PC-3 (cell line): ENCODE measurements around the gene C17orf100. TPM values are rescaled to one million over a fixed set of nuclear protein-coding genes. Genes with fewer than 3 reads are reported as not detected.
"Not testable (repeated sequence)": the region's sequence is repeated elsewhere in the genome, so short reads cannot be mapped to it uniquely, and the experiment has no call there.

Experiments used
- ATAC-seq: fragments of 200-7000 bp; cut with Tn5 transposase; 2 replicates; pipeline ENCODE4 v1.9.1; 2020; ENCODE audit warnings: mild to moderate bottlenecking, moderate library complexity
- BruUV-seq: library from RNA; stranded (reverse); fragments of 400-500 nt; replicated peaks from 2 replicates; lab custom pipeline; 2021; lab: Mats Ljungman, UMichigan
- CTCF ChIA-PET: fragments of 300-600 bp; sonication (Branson Sonifier 250); formaldehyde crosslinking; loops from one replicate; lab custom pipeline; 2022; ENCODE audit warnings: antibody characterized with exemption; lab: Charles Lee
- POLR2A ChIA-PET: fragments of 300-600 bp; sonication (Branson Sonifier 250); formaldehyde crosslinking; loops from one replicate; lab custom pipeline; 2022; ENCODE audit warnings: antibody characterized with exemption; ENCODE audit not compliant: unreplicated experiment; lab: Charles Lee
- DNase-seq: peaks from one replicate; pipeline ENCODE4 v3.0.0-alpha.2; 2015
- H2AFZ ChIP-seq: fragments of 300-600 bp; sonication (generic); 2 replicates; pipeline ENCODE4 v1.6.0; 2016; ENCODE audit warnings: antibody characterized with exemption, low read length
- H3F3A ChIP-seq: fragments of 300-600 bp; sonication (generic); one replicate; pipeline ENCODE4 v1.6.0; 2017; ENCODE audit warnings: antibody characterized with exemption, low read length, control low read depth, mild to moderate bottlenecking; ENCODE audit not compliant: unreplicated experiment
- H3K27ac ChIP-seq: fragments of 300-600 bp; sonication (generic); 2 replicates; pipeline ENCODE4 v1.5.1; 2016; ENCODE audit warnings: mild to moderate bottlenecking, low read length
- H3K27me3 ChIP-seq: fragments of 300-600 bp; sonication (generic); 2 replicates; pipeline ENCODE4 v1.6.1; 2016; ENCODE audit warnings: low read length, mixed read lengths
- H3K36me3 ChIP-seq: fragments of 300-600 bp; sonication (generic); 2 replicates; pipeline ENCODE4 v1.6.1; 2016; ENCODE audit warnings: low read depth, mixed run types, low read length, mixed read lengths
- H3K4me1 ChIP-seq: fragments of 300-600 bp; sonication (generic); 2 replicates; pipeline ENCODE4 v1.5.1; 2016; ENCODE audit warnings: low read length; ENCODE audit not compliant: insufficient read depth
- H3K4me2 ChIP-seq: fragments of 300-600 bp; sonication (generic); 2 replicates; pipeline ENCODE4 v1.6.0; 2016; ENCODE audit warnings: low read length
- H3K4me3 ChIP-seq: fragments of 300-600 bp; sonication (generic); 2 replicates; pipeline ENCODE4 v1.5.1; 2016; ENCODE audit warnings: mild to moderate bottlenecking, low read length, mixed read lengths
- H3K79me2 ChIP-seq: fragments of 300-600 bp; sonication (generic); 2 replicates; pipeline ENCODE4 v1.6.1; 2017; ENCODE audit warnings: low read length, mixed read lengths
- H3K9ac ChIP-seq: fragments of 300-600 bp; sonication (generic); 2 replicates; pipeline ENCODE4 v1.6.0; 2016; ENCODE audit warnings: mild to moderate bottlenecking, low read length
- H3K9me2 ChIP-seq: fragments of 300-600 bp; sonication (generic); replicated peaks from 2 replicates; pipeline ENCODE4 v1.6.1; 2016; ENCODE audit warnings: mixed run types, low read length, mixed read lengths
- H3K9me3 ChIP-seq: fragments of 300-600 bp; sonication (generic); 2 replicates; pipeline ENCODE4 v1.6.1; 2016; ENCODE audit warnings: low read length, mixed read lengths
- H4K20me1 ChIP-seq: fragments of 300-600 bp; sonication (generic); 2 replicates; pipeline ENCODE4 v1.6.1; 2016; ENCODE audit warnings: low read length, mixed read lengths
- EZH2 ChIP-seq: fragments of 300-600 bp; sonication (generic); IDR thresholded peaks from one replicate; pipeline ENCODE4 v1.6.1; 2017; ENCODE audit warnings: antibody characterized with exemption, mild to moderate bottlenecking, low read length; ENCODE audit not compliant: unreplicated experiment
- EZH2phosphoT487 ChIP-seq: fragments of 300-600 bp; sonication (generic); IDR thresholded peaks from 2 replicates; pipeline ENCODE4 v1.6.1; 2018; ENCODE audit warnings: mild to moderate bottlenecking, antibody characterized with exemption, low read length, borderline replicate concordance
- intact Hi-C: fragments of 100-400 bp; cut with micrococcal nuclease; formaldehyde crosslinking; loops from 2 replicates; pipeline ENCODE4 v1.9.0; 2023
- total RNA-seq: library from RNA; depleted of rRNA; stranded (reverse); fragments of >200 nt; gene quantifications from 2 replicates; pipeline ENCODE4 v1.2.3, GENCODE V29; 2014
- TF ChIP-seq, protein P1 (sequence below): fragments of 300-600 bp; sonication (generic); conservative IDR thresholded peaks from 2 replicates; pipeline ENCODE4 v1.5.1; 2017; ENCODE audit warnings: antibody characterized with exemption, low read depth, mild to moderate bottlenecking, low read length

The C17orf100 gene
- total RNA-seq, 1 experiment from 2014 or later, result 0.15 TPM

DNA sequence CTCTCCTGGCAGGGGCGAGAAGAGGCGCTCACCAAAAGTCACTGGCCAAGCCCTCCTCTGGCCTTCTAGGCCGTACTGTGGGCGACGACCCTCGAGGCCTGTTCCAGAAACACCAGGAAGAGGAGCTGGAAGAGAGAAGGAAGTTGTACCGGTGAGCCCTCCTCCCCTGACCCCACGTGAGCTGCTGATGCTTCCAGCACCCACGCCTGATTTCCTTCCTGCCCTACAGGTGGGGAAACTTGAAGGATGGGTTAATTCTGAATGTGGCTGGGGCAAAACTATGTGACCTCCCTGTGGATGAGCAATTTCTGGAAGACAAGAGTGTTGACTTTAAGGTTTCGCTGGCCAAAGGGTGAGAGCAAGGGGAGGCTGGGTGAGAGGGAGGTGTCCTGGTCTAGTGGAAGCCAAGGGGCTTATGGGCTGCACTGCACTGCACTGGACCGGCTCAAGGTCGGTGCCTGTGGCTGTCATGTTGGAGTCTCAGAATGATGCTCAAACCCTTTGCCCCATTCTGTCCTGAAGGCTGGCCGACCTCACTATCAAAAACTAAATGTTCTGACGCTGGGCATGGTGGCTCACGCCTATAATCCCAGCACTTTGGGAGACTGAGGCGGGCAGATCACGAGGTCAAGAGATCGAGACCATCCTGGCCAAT lies 6.2 kb downstream of the C17orf100 start:
- Histone ChIP-seq H3K4me2 (no peak overlapping the region), H3K9ac (no peak overlapping the region), H3K9me3 (no peaks in the 10 kb centered on the region), H3K79me2 (peaks cover 9% of the 10 kb centered on the region), H3K4me1 (peaks cover 10% of the 10 kb centered on the region; the same call in 1 of the 2 replicates), H3K27ac (no peak overlapping the region), H4K20me1 (no peaks in the 10 kb centered on the region), H2AFZ (no peak overlapping the region), H3K9me2 (no peaks in the 10 kb centered on the region), H3K36me3 (no peaks in the 10 kb centered on the region), H3K27me3 (no peaks in the 10 kb centered on the region), H3K4me3 (no peak overlapping the region), H3F3A (no peaks in the 10 kb centered on the region)
- POLR2A ChIA-PET, result no interaction called here
- no peak for DNase-seq
- no TSS peak for BruUV-seq
- ATAC-seq, result no peak
- CTCF ChIA-PET, result no interaction called here
- intact Hi-C loops, result no loop called here
- TF ChIP-seq EZH2, result no peak
- TF ChIP-seq EZH2phosphoT487, result no peak
- TF ChIP-seq, protein P1, sequence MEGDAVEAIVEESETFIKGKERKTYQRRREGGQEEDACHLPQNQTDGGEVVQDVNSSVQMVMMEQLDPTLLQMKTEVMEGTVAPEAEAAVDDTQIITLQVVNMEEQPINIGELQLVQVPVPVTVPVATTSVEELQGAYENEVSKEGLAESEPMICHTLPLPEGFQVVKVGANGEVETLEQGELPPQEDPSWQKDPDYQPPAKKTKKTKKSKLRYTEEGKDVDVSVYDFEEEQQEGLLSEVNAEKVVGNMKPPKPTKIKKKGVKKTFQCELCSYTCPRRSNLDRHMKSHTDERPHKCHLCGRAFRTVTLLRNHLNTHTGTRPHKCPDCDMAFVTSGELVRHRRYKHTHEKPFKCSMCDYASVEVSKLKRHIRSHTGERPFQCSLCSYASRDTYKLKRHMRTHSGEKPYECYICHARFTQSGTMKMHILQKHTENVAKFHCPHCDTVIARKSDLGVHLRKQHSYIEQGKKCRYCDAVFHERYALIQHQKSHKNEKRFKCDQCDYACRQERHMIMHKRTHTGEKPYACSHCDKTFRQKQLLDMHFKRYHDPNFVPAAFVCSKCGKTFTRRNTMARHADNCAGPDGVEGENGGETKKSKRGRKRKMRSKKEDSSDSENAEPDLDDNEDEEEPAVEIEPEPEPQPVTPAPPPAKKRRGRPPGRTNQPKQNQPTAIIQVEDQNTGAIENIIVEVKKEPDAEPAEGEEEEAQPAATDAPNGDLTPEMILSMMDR, result no peak

GRCh38 chr17:6658411-6658810 lies 6.8 kb downstream of the C17orf100 start:
- H3K4me2 ChIP-seq, CTCF ChIA-PET, H3K4me1 ChIP-seq, BruUV-seq, intact Hi-C loops, H3K9me3 ChIP-seq, POLR2A ChIA-PET, H3K9me2 ChIP-seq, H3K27me3 ChIP-seq, H3K27ac ChIP-seq, H4K20me1 ChIP-seq, H3K36me3 ChIP-seq, DNase-seq, H3K9ac ChIP-seq, ATAC-seq, H3F3A ChIP-seq, H2AFZ ChIP-seq, H3K79me2 ChIP-seq, H3K4me3 ChIP-seq: not testable (repeated sequence)

DNA sequence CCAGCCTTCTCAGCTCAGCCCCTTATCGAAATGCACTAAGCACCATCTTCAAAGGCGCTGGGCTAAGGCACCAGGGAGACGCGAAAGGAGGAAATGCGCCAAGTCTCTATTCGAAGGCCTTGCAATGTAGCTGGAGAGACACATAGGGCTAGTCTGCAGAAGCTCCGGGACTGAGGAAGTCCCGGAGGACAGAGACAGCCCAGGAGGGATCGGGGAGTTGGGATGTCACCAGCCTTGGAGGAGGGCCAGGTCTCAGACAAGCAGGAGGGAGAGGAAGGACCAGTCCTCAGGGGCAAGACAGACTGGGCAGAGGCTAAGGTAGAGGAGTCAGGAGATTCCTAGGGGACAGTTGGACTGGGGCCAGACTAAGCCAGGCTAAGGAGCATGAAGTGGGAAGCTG lies 8.5 kb downstream of the C17orf100 start:
- intact Hi-C loops, result no loop called here
- Histone ChIP-seq H3F3A (no peaks in the 10 kb centered on the region), H3K79me2 (no peaks in the 10 kb centered on the region), H2AFZ (no peak overlapping the region), H3K9me2 (no peaks in the 10 kb centered on the region), H3K4me1 (no peaks in the 10 kb centered on the region), H3K27ac (no peak overlapping the region), H3K9ac (no peak overlapping the region), H3K27me3 (no peaks in the 10 kb centered on the region), H3K36me3 (no peaks in the 10 kb centered on the region), H3K9me3 (no peaks in the 10 kb centered on the region), H4K20me1 (no peaks in the 10 kb centered on the region), H3K4me3 (no peak overlapping the region), H3K4me2 (no peak overlapping the region)
- DNase-seq (no peak), ATAC-seq (no peak)
- BruUV-seq, result no TSS peak
- ChIA-PET POLR2A (no interaction called here), CTCF (no interaction called here)
- TF ChIP-seq EZH2 (no peak), EZH2phosphoT487 (no peak)
- TF ChIP-seq, protein P1, result no peak
